Measurements from ENCODE around the gene LAX1.
"Not testable (repeated sequence)": the region's sequence is repeated elsewhere in the genome, so short reads cannot be mapped to it uniquely, and the experiment has no call there.

DNA sequence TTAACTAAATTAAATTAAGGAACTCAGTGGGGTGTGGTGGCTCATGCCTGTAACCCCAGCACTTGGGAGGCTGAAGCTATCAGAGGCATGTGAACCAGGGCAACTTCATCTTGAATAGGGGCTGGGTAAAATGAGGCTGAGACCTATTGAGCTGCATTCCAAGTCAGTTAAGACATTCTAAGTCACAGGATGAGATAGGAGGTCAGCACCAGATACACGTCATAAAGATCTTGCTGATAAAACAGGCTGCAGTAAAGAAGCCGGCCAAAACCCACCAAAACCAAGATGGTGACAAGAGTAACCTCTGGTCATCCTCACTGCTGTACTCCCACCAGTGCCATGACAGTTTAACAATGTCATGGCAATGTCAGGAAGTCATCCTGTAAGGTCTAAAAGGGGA lies 6.2 kb upstream of the LAX1 start:
- TF ChIP-seq, protein P1, sequence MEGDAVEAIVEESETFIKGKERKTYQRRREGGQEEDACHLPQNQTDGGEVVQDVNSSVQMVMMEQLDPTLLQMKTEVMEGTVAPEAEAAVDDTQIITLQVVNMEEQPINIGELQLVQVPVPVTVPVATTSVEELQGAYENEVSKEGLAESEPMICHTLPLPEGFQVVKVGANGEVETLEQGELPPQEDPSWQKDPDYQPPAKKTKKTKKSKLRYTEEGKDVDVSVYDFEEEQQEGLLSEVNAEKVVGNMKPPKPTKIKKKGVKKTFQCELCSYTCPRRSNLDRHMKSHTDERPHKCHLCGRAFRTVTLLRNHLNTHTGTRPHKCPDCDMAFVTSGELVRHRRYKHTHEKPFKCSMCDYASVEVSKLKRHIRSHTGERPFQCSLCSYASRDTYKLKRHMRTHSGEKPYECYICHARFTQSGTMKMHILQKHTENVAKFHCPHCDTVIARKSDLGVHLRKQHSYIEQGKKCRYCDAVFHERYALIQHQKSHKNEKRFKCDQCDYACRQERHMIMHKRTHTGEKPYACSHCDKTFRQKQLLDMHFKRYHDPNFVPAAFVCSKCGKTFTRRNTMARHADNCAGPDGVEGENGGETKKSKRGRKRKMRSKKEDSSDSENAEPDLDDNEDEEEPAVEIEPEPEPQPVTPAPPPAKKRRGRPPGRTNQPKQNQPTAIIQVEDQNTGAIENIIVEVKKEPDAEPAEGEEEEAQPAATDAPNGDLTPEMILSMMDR (IDR thresholded peaks at IDR 0.05): not testable (repeated sequence)
- not testable (repeated sequence) for TF ChIP-seq POLR2A (IDR thresholded peaks at IDR 0.05)

Data from gastroesophageal sphincter (tissue), 3 donors.